GM15510 (cell line): ENCODE data around the gene PLBD1.

ENCODE experiments used
- POLR2A ChIP-seq: IDR thresholded peaks from 3 replicates; pipeline ENCODE4 v1.6.1; 2011; ENCODE audit warnings: borderline replicate concordance; ENCODE audit not compliant: insufficient read length; ENCODE audit errors: extremely low read depth

PLBD1 gene

GRCh38 chr12:14479004-14479403 is 88.7 kb downstream of the PLBD1 start:
- TF ChIP-seq POLR2A: no peak

- TF ChIP-seq POLR2A: no peak
Observed at GRCh38 chr12:14473707-14474287, 93.9 kb downstream of the PLBD1 start.

GRCh38 chr12:14471497-14471896 is 96.2 kb downstream of the PLBD1 start:
- no peak for TF ChIP-seq POLR2A

GRCh38 chr12:14460212-14460841 is 107.4 kb downstream of the PLBD1 start:
- TF ChIP-seq POLR2A: no peak

GRCh38 chr12:14454098-14454907 is 113.4 kb downstream of the PLBD1 start:
- TF ChIP-seq POLR2A: no peak
